Endothelial cell of umbilical vein (primary cell): ENCODE data around the gene CNTRL. TPM values are rescaled to one million over a fixed set of nuclear protein-coding genes. Genes with fewer than 3 reads are reported as not detected.

Experiments
- BruUV-seq: library from RNA; stranded (reverse); fragments of 400-500 nt; replicated peaks from 2 replicates; lab custom pipeline; 2021; lab: Mats Ljungman, UMichigan
- CTCF ChIA-PET: fragments of 300-600, 350-600 bp; sonication (Branson Sonifier 250); formaldehyde crosslinking; loops from one replicate; lab custom pipeline; 2021; ENCODE audit warnings: antibody characterized with exemption, inconsistent platforms; lab: Charles Lee
- POLR2A ChIA-PET: fragments of 300-600, 350-600 bp; sonication (Branson Sonifier 250); formaldehyde crosslinking; loops from one replicate; lab custom pipeline; 2021; ENCODE audit warnings: antibody characterized with exemption, inconsistent platforms; lab: Charles Lee
- DNase-seq: peaks from one replicate; pipeline ENCODE4 v3.0.0-alpha.2; 2011; ENCODE audit warnings: low read depth, low spot score
- FAIRE-seq: peaks from 2 replicates; lab custom pipeline; 2011; peaks lifted over from hg19 to GRCh38; lab: Jason Lieb, UNC
- H2AFZ ChIP-seq: 2 replicates; pipeline ENCODE4 v1.6.0; 2012; ENCODE audit warnings: low read depth, low read length, control low read depth, inconsistent platforms
- H3K27ac ChIP-seq: 2 replicates; pipeline ENCODE4 v1.5.1; 2011; ENCODE audit warnings: low read depth, mild to moderate bottlenecking, control low read depth, low read length, moderate library complexity; ENCODE audit not compliant: insufficient read depth
- H3K27me3 ChIP-seq, 2 experiments: 2 replicates each; pipeline versions ENCODE4 v1.6.0 to v1.6.1; 2011; ENCODE audit warnings: low read length in 2 of 2, mixed read lengths in 1 of 2; ENCODE audit not compliant: control insufficient read depth in 2 of 2, insufficient read depth in 2 of 2
- H3K36me3 ChIP-seq, 2 experiments: 2 replicates in 1 of 2; 3 replicates in 1 of 2; pipeline ENCODE4 v1.5.1; 2011; ENCODE audit warnings: low read length in 2 of 2, mild to moderate bottlenecking in 1 of 2, moderate library complexity in 1 of 2; ENCODE audit not compliant: control insufficient read depth in 2 of 2, insufficient read depth in 2 of 2; ENCODE audit errors: extremely low read depth in 1 of 2
- H3K4me1 ChIP-seq: 3 replicates; pipeline ENCODE4 v1.5.1; 2011; ENCODE audit warnings: mild to moderate bottlenecking, low read length; ENCODE audit not compliant: control insufficient read depth, insufficient read depth; ENCODE audit errors: extremely low read depth
- H3K4me2 ChIP-seq: 2 replicates; pipeline ENCODE4 v1.6.1; 2011; ENCODE audit warnings: low read length, control low read depth, mixed read lengths; ENCODE audit not compliant: insufficient read depth
- H3K4me3 ChIP-seq, 3 experiments: fragments of 200-600 bp in 1 of 3; sonication (generic), shearing (Covaris generic) in 1 of 3; replicated peaks in 1 of 3; 2 replicates each; pipeline ENCODE4 v1.5.1; 2011 to 2016; ENCODE audit warnings: control low read depth in 3 of 3, low read length in 3 of 3, mild to moderate bottlenecking in 2 of 3, inconsistent platforms in 1 of 3, low read depth in 1 of 3, moderate library complexity in 1 of 3; ENCODE audit not compliant: insufficient read depth in 1 of 3
- H3K79me2 ChIP-seq: 2 replicates; pipeline ENCODE4 v1.6.0; 2012; ENCODE audit warnings: low read length, inconsistent platforms; ENCODE audit not compliant: control insufficient read depth, insufficient read depth
- H3K9ac ChIP-seq: replicated peaks from 2 replicates; pipeline ENCODE3; 2011; ENCODE audit warnings: low read length, control low read depth; ENCODE audit not compliant: insufficient read depth; ENCODE audit errors: extremely low read depth
- H3K9me1 ChIP-seq: replicated peaks from 3 replicates; pipeline ENCODE4 v1.6.0; 2011; ENCODE audit warnings: mild to moderate bottlenecking, low read length; ENCODE audit not compliant: control insufficient read depth, insufficient read depth; ENCODE audit errors: extremely low read depth
- H3K9me3 ChIP-seq: replicated peaks from 2 replicates; pipeline ENCODE4 v1.5.1; 2012; ENCODE audit warnings: low read length, inconsistent platforms; ENCODE audit not compliant: control insufficient read depth, insufficient read depth
- H4K20me1 ChIP-seq: replicated peaks from 2 replicates; pipeline ENCODE3; 2011; ENCODE audit warnings: mild to moderate bottlenecking, low read length; ENCODE audit not compliant: control insufficient read depth, insufficient read depth; ENCODE audit errors: extremely low read depth
- CTCF ChIP-seq, 2 donors: IDR thresholded peaks; 1 replicate in 1 of 2; 2 replicates in 1 of 2; pipeline ENCODE4 v1.5.1; 2011; ENCODE audit warnings: low read length in 2 of 2, mild to moderate bottlenecking in 2 of 2, moderate library complexity in 2 of 2, control low read depth in 1 of 2, inconsistent platforms in 1 of 2, low read depth in 1 of 2; ENCODE audit not compliant: insufficient read depth in 1 of 2; ENCODE audit errors: extremely low read depth in 1 of 2
- EZH2 ChIP-seq: IDR thresholded peaks from 2 replicates; pipeline ENCODE4 v1.6.1; 2012; ENCODE audit warnings: borderline replicate concordance, low read depth, mild to moderate bottlenecking, moderate library complexity, low read length, inconsistent platforms; ENCODE audit not compliant: severe bottlenecking
- FOS ChIP-seq: IDR thresholded peaks from 2 replicates; pipeline ENCODE4 v1.6.1; 2011; ENCODE audit warnings: mild to moderate bottlenecking, low read length, moderate library complexity, borderline replicate concordance; ENCODE audit not compliant: insufficient read depth
- GATA2 ChIP-seq: IDR thresholded peaks from 2 replicates; pipeline ENCODE4 v1.7.0; 2011; ENCODE audit warnings: low read depth, mild to moderate bottlenecking, moderate library complexity, mixed read lengths, low read length; ENCODE audit not compliant: insufficient read length, insufficient read depth
- JUN ChIP-seq: IDR thresholded peaks from 2 replicates; pipeline ENCODE4 v1.6.1; 2011; ENCODE audit warnings: borderline replicate concordance, low read depth; ENCODE audit not compliant: insufficient read length, insufficient read depth
- MAX ChIP-seq: IDR thresholded peaks from 2 replicates; pipeline ENCODE4 v1.6.1; 2011; ENCODE audit not compliant: insufficient read depth, insufficient read length
- MYC ChIP-seq: IDR thresholded peaks from one replicate; pipeline ENCODE4 v1.6.1; 2011; ENCODE audit warnings: mild to moderate bottlenecking, low read depth, low read length
- POLR2A ChIP-seq: IDR thresholded peaks from 2 replicates; pipeline ENCODE4 v1.6.1; 2012; ENCODE audit warnings: low read depth, mild to moderate bottlenecking, control low read depth, low read length
- POLR2AphosphoS5 ChIP-seq: IDR thresholded peaks from 2 replicates; pipeline ENCODE4 v1.6.1; 2012; ENCODE audit warnings: low read depth, mild to moderate bottlenecking, control low read depth, low read length, moderate library complexity; ENCODE audit not compliant: insufficient read depth
- dilution Hi-C: fragments of 300-500 bp; cut with MboI; formaldehyde crosslinking; loops from one replicate; pipeline ENCODE4 v1.15.0; 2019; ENCODE audit warnings: low sequenced_read_pairs; ENCODE audit not compliant: extremely low pct_ligation_motif_present
- intact Hi-C: fragments of 100-400 bp; cut with micrococcal nuclease; formaldehyde crosslinking; loops from one replicate; pipeline ENCODE4 v1.10.0; 2022
- polyA plus RNA-seq, 4 experiments: library from polyadenylated mRNA; depleted of rRNA in 3 of 4; stranded (reverse) in 3 of 4; unstranded in 1 of 4; fragments of >200 nt; gene quantifications; 2 replicates each; pipeline versions ENCODE4 v1.2.1 to v1.2.3, GENCODE V29; 2011 to 2012; ENCODE audit warnings: missing spikeins in 1 of 4
- total RNA-seq: library from RNA; stranded (reverse); gene quantifications from 2 replicates; pipeline ENCODE4 v1.2.3, GENCODE V29; 2021

Gene CNTRL
- total and polyA plus RNA-seq, 2 donors (not counting 3 experiments of a cell fraction or from before 2014, with no cell fraction given) = 6.1 to 21.8 TPM

- H3K4me3 ChIP-seq = no peak overlapping the region
- dilution Hi-C loops (no loop called here), intact Hi-C loops (no loop called here)
- H3K36me3 ChIP-seq = peaks cover 9 to 17% of the 10 kb centered on the region in 2 experiments
- peaks cover 3% of the 10 kb centered on the region for H3K4me1 ChIP-seq
- no TSS peak for BruUV-seq
- H3K27ac ChIP-seq = no peak overlapping the region
- H2AFZ ChIP-seq = no peak overlapping the region
- peak; percentile 42 for FAIRE-seq
- H3K27me3 ChIP-seq = no peaks in the 10 kb centered on the region
- CTCF ChIA-PET = interaction anchor here (4.2 kb wide), 1 partner anchor 12 kb away, joined by 17 read pairs; no protein-coding TSS in a partner anchor
- DNase-seq = peak; percentile 45
- H3K9me1 ChIP-seq = no peaks in the 10 kb centered on the region
- H3K9me3 ChIP-seq = no peaks in the 10 kb centered on the region
- no peak overlapping the region for H3K9ac ChIP-seq
- H3K4me2 ChIP-seq = no peak overlapping the region
- TF ChIP-seq FOS (peak; percentile 53), CTCF (IDR thresholded peaks at IDR 0.05; ENCODE audit: extremely low read depth in 1 of 2, insufficient read depth in 1 of 2, low read depth in 1 of 2, low read length in 2 of 2) (no peak), JUN (peak; percentile 35)
- POLR2A ChIA-PET = no interaction called here
- H3K79me2 ChIP-seq = no peaks in the 10 kb centered on the region
- H4K20me1 ChIP-seq = no peaks in the 10 kb centered on the region
Observed at GRCh38 chr9:121156263-121156731, 81.5 kb downstream of the CNTRL start.

- ChIA-PET CTCF (interaction anchor here (0.9 to 4.2 kb wide), 5 partner anchors 10 to 176 kb away, joined by 3 to 17 read pairs (median 3); partner anchors contain the start of gene RAB14), POLR2A (no interaction called here)
- no peak overlapping the region for H3K9ac ChIP-seq
- H3K4me1 ChIP-seq = peaks cover 3% of the 10 kb centered on the region
- no TSS peak for BruUV-seq
- no peak overlapping the region for H2AFZ ChIP-seq
- dilution Hi-C loops = no loop called here
- peaks cover 9 to 20% of the 10 kb centered on the region in 2 experiments for H3K36me3 ChIP-seq
- H3K27me3 ChIP-seq = no peaks in the 10 kb centered on the region
- no peak overlapping the region for H3K4me2 ChIP-seq
- no peaks in the 10 kb centered on the region for H4K20me1 ChIP-seq
- TF ChIP-seq FOS (no peak), EZH2 (no peak), MAX (no peak), POLR2A (no peak), CTCF (IDR thresholded peaks at IDR 0.05; ENCODE audit: extremely low read depth in 1 of 2, insufficient read depth in 1 of 2, low read depth in 1 of 2, low read length in 2 of 2) (no peak), POLR2AphosphoS5 (no peak), GATA2 (no peak), MYC (no peak)
- no peak for DNase-seq
- no peak overlapping the region for H3K27ac ChIP-seq
- H3K79me2 ChIP-seq = no peaks in the 10 kb centered on the region
- H3K9me1 ChIP-seq = no peaks in the 10 kb centered on the region
- intact Hi-C loops = no loop called here
- H3K9me3 ChIP-seq = no peaks in the 10 kb centered on the region
- no peak for FAIRE-seq
- H3K4me3 ChIP-seq = no peak overlapping the region
Observed at GRCh38 chr9:121157939-121158338, 83.2 kb downstream of the CNTRL start.
